Tibial nerve (tissue), 4 donors: Measurements from ENCODE around the gene TRERF1. TPM values are rescaled to one million over a fixed set of nuclear protein-coding genes. Genes with fewer than 3 reads are reported as not detected.

Source experiments
- DNase-seq, 2 donors: peaks; one replicate each; pipeline ENCODE4 v3.0.0-alpha.2; 2019; ENCODE audit warnings: low spot score in 2 of 2
- H3K27ac ChIP-seq, 4 donors: fragments of 200-600 bp; sonication (generic) in 3 of 4; one replicate each; pipeline ENCODE4 v1.5.1; 2017 to 2019; ENCODE audit warnings: mild to moderate bottlenecking in 1 of 4
- H3K27me3 ChIP-seq, 2 donors: fragments of 200-600 bp; sonication (generic) in 1 of 2; one replicate each; pipeline versions ENCODE4 v1.5.1 to v1.6.0; 2017 to 2019
- H3K36me3 ChIP-seq, 3 donors: fragments of 200-600 bp; sonication (generic); one replicate each; pipeline ENCODE4 v1.5.1; 2018 to 2019
- H3K4me1 ChIP-seq, 4 donors: fragments of 200-600 bp; sonication (generic) in 3 of 4; one replicate each; pipeline ENCODE4 v1.5.1; 2017 to 2019
- H3K4me3 ChIP-seq, 4 donors: fragments of 200-600 bp; sonication (generic) in 3 of 4; one replicate each; pipeline ENCODE4 v1.5.1; 2017 to 2019; ENCODE audit warnings: mild to moderate bottlenecking in 1 of 4, moderate library complexity in 1 of 4
- H3K9me3 ChIP-seq, 4 donors: fragments of 200-600 bp; sonication (generic) in 3 of 4; one replicate each; pipeline ENCODE4 v1.5.1; 2017 to 2019
- EP300 ChIP-seq, 2 donors: sonication (generic); formaldehyde crosslinking; IDR thresholded peaks; one replicate each; pipeline ENCODE4 v1.6.1; 2017; ENCODE audit warnings: antibody characterized with exemption in 2 of 2, mild to moderate bottlenecking in 1 of 2
- POLR2A ChIP-seq, 2 donors: fragments of 450-650 bp; IDR thresholded peaks; one replicate each; pipeline ENCODE4 v1.6.1; 2017; ENCODE audit warnings: antibody characterized with exemption in 2 of 2, mild to moderate bottlenecking in 2 of 2, moderate library complexity in 2 of 2
- WGBS, 2 donors: methylation state at CpG; one replicate each; pipeline ENCODE4 v1.1.5; 2018; 5-methylcytosine and 5-hydroxymethylcytosine counted together
- total RNA-seq, 4 donors: library from RNA; depleted of rRNA; stranded (reverse); fragments of >200 nt; gene quantifications; one replicate each; pipeline ENCODE4 v1.1.0, GENCODE V29; 2016
- TF ChIP-seq, protein P1 (sequence below), 5 experiments: fragments of 200-600 bp in 3 of 5; fragments of 450-650 bp in 2 of 5; sonication (generic) in 3 of 5; IDR thresholded peaks; one replicate each; pipeline ENCODE4 v1.5.1; 2016 to 2019; ENCODE audit warnings: antibody characterized with exemption in 5 of 5, mild to moderate bottlenecking in 3 of 5, moderate library complexity in 2 of 5

The TRERF1 gene
- total RNA-seq, 4 donors from 2014 or later, result 4.2 to 7.2 (median 4.9) TPM

DNA sequence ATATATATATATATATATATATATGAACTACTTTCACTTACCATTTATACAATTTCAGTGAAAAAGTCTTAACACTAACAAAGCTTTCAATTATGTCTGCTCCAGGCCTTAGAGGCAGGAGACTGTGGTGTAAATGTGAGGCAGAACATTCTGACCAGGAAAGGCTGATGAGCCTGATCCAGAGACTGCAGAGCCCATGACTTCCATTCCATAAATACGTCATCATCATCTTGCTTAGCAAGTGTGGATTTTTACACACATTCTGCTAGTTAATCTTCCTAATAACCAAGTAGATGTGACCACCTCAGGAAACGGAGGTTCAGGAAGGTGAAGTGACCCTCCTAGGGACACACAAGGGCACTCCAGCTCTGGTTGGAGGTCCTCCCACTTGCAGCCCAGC lies 14.9 kb downstream of the TRERF1 start:
- Histone ChIP-seq H3K27me3 (no peaks in the 10 kb centered on the region), H3K27ac (no peak overlapping the region), H3K9me3 (peaks cover 0 to 16% (median 3%) of the 10 kb centered on the region in 4 donors), H3K36me3 (peaks cover 0 to 20% (median 0%) of the 10 kb centered on the region in 3 donors), H3K4me1 (peaks cover 0 to 21% (median 11%) of the 10 kb centered on the region in 4 donors), H3K4me3 (no peak overlapping the region)
- no peak for DNase-seq
- TF ChIP-seq POLR2A (IDR thresholded peaks at IDR 0.05), result no peak
- TF ChIP-seq, protein P1, sequence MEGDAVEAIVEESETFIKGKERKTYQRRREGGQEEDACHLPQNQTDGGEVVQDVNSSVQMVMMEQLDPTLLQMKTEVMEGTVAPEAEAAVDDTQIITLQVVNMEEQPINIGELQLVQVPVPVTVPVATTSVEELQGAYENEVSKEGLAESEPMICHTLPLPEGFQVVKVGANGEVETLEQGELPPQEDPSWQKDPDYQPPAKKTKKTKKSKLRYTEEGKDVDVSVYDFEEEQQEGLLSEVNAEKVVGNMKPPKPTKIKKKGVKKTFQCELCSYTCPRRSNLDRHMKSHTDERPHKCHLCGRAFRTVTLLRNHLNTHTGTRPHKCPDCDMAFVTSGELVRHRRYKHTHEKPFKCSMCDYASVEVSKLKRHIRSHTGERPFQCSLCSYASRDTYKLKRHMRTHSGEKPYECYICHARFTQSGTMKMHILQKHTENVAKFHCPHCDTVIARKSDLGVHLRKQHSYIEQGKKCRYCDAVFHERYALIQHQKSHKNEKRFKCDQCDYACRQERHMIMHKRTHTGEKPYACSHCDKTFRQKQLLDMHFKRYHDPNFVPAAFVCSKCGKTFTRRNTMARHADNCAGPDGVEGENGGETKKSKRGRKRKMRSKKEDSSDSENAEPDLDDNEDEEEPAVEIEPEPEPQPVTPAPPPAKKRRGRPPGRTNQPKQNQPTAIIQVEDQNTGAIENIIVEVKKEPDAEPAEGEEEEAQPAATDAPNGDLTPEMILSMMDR (IDR thresholded peaks at IDR 0.05), result no peak
- TF ChIP-seq EP300 (IDR thresholded peaks at IDR 0.05), result no peak
- 89 to 93% methylated on average over 2 of the region's 2 CpGs for WGBS, 2 donors

DNA sequence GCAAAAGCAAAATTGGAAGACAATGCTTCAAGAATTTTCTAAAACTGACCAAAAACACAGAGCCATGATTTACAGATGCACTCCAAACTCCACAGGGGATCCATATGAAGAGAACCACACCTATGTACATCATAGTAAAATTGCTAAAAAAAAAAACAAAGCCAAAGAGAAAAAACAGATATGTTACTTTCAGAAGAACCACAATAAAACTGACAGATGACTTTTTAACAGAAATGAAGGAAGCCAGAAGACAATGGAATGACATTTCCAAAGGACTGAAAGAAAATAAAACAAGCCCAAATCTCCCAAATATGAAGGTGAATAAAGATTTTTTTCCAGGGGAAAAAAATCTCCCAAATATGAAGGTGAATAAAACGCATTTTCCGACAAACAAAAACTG lies 17.5 kb downstream of the TRERF1 start:
- no peak for DNase-seq
- WGBS, 2 donors, result 87 to 93% methylated on average over 2 of the region's 2 CpGs
- no peaks in the 10 kb centered on the region for H3K27me3 ChIP-seq
- peaks cover 0 to 3% (median 2%) of the 10 kb centered on the region in 4 donors for H3K4me1 ChIP-seq
- H3K36me3 ChIP-seq, result peaks cover 0 to 20% (median 0%) of the 10 kb centered on the region in 3 donors
- no peak overlapping the region for H3K27ac ChIP-seq
- no peak overlapping the region for H3K4me3 ChIP-seq
- TF ChIP-seq POLR2A (IDR thresholded peaks at IDR 0.05), result no peak
- no peak for TF ChIP-seq EP300 (IDR thresholded peaks at IDR 0.05)
- TF ChIP-seq, protein P1 (IDR thresholded peaks at IDR 0.05), result no peak
- peaks cover 0 to 16% (median 3%) of the 10 kb centered on the region in 4 donors for H3K9me3 ChIP-seq

DNA sequence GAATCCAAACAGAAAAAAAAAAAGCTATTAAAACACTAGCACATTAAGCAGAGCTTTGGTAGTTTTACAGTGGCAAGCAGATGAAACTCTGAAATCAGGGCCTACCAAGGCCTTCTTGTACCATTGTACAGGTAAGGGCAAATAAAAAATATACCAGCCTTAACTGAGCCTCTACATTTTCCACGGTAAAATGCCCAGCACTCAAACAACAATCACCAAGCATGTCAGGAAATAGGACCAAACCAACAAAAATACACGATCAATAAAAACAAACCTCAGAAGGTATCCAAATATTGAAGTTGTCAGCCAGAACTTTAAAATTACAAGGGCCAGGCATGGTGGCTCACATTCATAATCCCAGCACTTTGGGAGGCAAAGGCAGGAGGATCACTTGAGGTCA lies 18.3 kb downstream of the TRERF1 start:
- H3K4me1 ChIP-seq, result peaks cover 0 to 11% (median 10%) of the 10 kb centered on the region in 4 donors
- H3K27ac ChIP-seq, result no peak overlapping the region
- H3K4me3 ChIP-seq, result no peak overlapping the region
- 94 to 98% methylated on average over 2 of the region's 2 CpGs for WGBS, 2 donors
- TF ChIP-seq POLR2A (IDR thresholded peaks at IDR 0.05) (no peak), EP300 (IDR thresholded peaks at IDR 0.05) (no peak)
- TF ChIP-seq, protein P1 (IDR thresholded peaks at IDR 0.05), result no peak
- H3K36me3 ChIP-seq, result peaks cover 0 to 20% (median 0%) of the 10 kb centered on the region in 3 donors
- H3K27me3 ChIP-seq, result no peaks in the 10 kb centered on the region
- peaks cover 0 to 16% (median 3%) of the 10 kb centered on the region in 4 donors for H3K9me3 ChIP-seq
- DNase-seq, result no peak

DNA sequence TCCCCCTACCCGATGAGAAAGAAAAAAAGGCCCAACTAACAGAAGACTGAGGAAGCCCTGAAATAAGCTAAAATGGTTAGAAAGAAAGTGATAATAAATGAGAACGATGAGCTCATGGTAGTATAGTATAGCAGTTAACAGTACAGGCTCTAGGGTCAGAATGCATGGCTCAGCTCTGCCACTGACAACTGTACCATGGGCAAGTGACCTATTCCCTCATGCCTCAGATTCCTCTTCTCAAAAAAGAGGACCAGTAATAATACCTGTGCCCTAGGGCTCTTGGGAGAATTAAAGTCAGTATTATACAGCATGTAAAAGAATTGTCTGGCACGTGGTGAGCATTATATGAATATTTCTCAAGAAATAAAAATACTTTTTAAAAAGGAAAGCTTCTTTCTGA lies 19.8 kb downstream of the TRERF1 start:
- Histone ChIP-seq H3K27ac (no peak overlapping the region), H3K27me3 (no peaks in the 10 kb centered on the region), H3K4me3 (no peak overlapping the region), H3K4me1 (peaks cover 0 to 18% (median 17%) of the 10 kb centered on the region in 4 donors), H3K9me3 (peaks cover 0 to 16% (median 3%) of the 10 kb centered on the region in 4 donors), H3K36me3 (peaks cover 0 to 20% (median 0%) of the 10 kb centered on the region in 3 donors)
- TF ChIP-seq POLR2A (IDR thresholded peaks at IDR 0.05) (no peak), EP300 (IDR thresholded peaks at IDR 0.05) (no peak)
- TF ChIP-seq, protein P1 (IDR thresholded peaks at IDR 0.05), result no peak
- no peak for DNase-seq
- WGBS, 2 donors, result 82 to 97% methylated on average over 3 of the region's 3 CpGs

DNA sequence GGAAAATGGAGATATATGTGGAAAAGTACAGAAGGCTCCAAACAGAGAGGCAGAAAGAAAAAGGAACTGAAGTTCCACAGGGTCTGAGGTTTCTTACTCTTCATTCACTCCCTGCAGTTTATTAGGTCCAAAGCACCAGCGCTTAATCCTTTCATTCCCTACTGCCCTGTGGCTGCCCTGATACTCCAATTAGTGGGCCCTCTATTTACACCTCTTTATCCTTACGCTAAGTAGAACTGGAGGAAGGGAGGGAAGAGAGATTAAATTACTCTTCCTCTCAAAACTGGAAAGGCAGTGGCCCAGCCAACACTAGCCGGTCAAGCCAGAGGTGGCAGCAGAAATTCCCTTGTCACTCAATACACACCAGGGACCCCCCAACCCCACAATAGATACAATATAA lies 20.4 kb downstream of the TRERF1 start:
- DNase-seq, result no peak

More for the DNA sequence above, 20.4 kb downstream of the TRERF1 start:
- 83 to 88% methylated on average over 3 of the region's 3 CpGs for WGBS, 2 donors
- TF ChIP-seq EP300 (IDR thresholded peaks at IDR 0.05) (no peak), POLR2A (IDR thresholded peaks at IDR 0.05) (no peak)
- TF ChIP-seq, protein P1 (IDR thresholded peaks at IDR 0.05), result no peak
- Histone ChIP-seq H3K36me3 (peaks cover 0 to 20% (median 0%) of the 10 kb centered on the region in 3 donors), H3K27me3 (no peaks in the 10 kb centered on the region), H3K9me3 (peaks cover 0 to 16% (median 3%) of the 10 kb centered on the region in 4 donors), H3K27ac (no peak overlapping the region), H3K4me1 (peaks cover 0 to 18% (median 17%) of the 10 kb centered on the region in 4 donors), H3K4me3 (no peak overlapping the region)
